Lower lobe of right lung (tissue), 2 donors: ENCODE measurements around the gene ZNF473. TPM values are rescaled to one million over a fixed set of nuclear protein-coding genes. Genes with fewer than 3 reads are reported as not detected.
"Not testable (repeated sequence)": the region's sequence is repeated elsewhere in the genome, so short reads cannot be mapped to it uniquely, and the experiment has no call there.

Source experiments
- ATAC-seq, 2 donors: fragments of 200-7000 bp; cut with Tn5 transposase; one replicate each; pipeline ENCODE4 v1.9.1; 2020 to 2022; ENCODE audit warnings: mild to moderate bottlenecking in 2 of 2, moderate library complexity in 2 of 2
- DNase-seq: peaks from one replicate; pipeline ENCODE4 v3.0.0-alpha.2; 2020
- H3K27ac ChIP-seq: fragments of 200-600 bp; one replicate; pipeline ENCODE4 v1.8.0; 2022
- H3K27me3 ChIP-seq: fragments of 200-600 bp; one replicate; pipeline ENCODE4 v1.8.0; 2022; ENCODE audit warnings: low read depth
- H3K36me3 ChIP-seq: fragments of 200-600 bp; one replicate; pipeline ENCODE4 v1.8.0; 2022; ENCODE audit warnings: mild to moderate bottlenecking
- H3K4me1 ChIP-seq: fragments of 200-600 bp; one replicate; pipeline ENCODE4 v1.8.0; 2022
- H3K4me3 ChIP-seq: fragments of 200-600 bp; one replicate; pipeline ENCODE4 v1.8.0; 2022; ENCODE audit warnings: mild to moderate bottlenecking
- H3K9me3 ChIP-seq: fragments of 200-600 bp; one replicate; pipeline ENCODE4 v1.8.0; 2022
- CTCF ChIP-seq: fragments of 200-600 bp; IDR thresholded peaks from one replicate; pipeline ENCODE4 v1.8.0; 2022; ENCODE audit warnings: antibody characterized with exemption, mild to moderate bottlenecking
- intact Hi-C: fragments of 100-400 bp; cut with DNase I; formaldehyde crosslinking; loops from one replicate; pipeline ENCODE4 v1.11.0; 2022
- total RNA-seq: library from RNA; stranded (reverse); fragmentation: NEBNext Ultra II Directional; extraction: Animal tissue kit (Norgen Biotek cat#: 25700); gene quantifications from one replicate; pipeline ENCODE4 v1.2.1, GENCODE V29; 2021
- donor health status: DM: no; HTN: yes; CAD: no; lungs with severe emphysema.

The ZNF473 gene
- total RNA-seq, 1 donor from 2014 or later, result 6.8 TPM

- not testable (repeated sequence) for H3K9me3 ChIP-seq, DNase-seq
Observed at GRCh38 chr19:50087153-50087552, 61.3 kb downstream of the ZNF473 start.

GRCh38 chr19:50090706-50091105, 64.9 kb downstream of the ZNF473 start:
- not testable (repeated sequence) for ATAC-seq

More at GRCh38 chr19:50087153-50087552, 61.3 kb downstream of the ZNF473 start:
- H3K27ac ChIP-seq, H3K4me1 ChIP-seq, ATAC-seq, H3K27me3 ChIP-seq, intact Hi-C loops, H3K36me3 ChIP-seq, H3K4me3 ChIP-seq: not testable (repeated sequence)

GRCh38 chr19:50091786-50092185, 66.0 kb downstream of the ZNF473 start:
- H3K4me1 ChIP-seq, ATAC-seq, H3K36me3 ChIP-seq, DNase-seq, H3K4me3 ChIP-seq, intact Hi-C loops, H3K27me3 ChIP-seq, H3K27ac ChIP-seq, H3K9me3 ChIP-seq: not testable (repeated sequence)

More at GRCh38 chr19:50090706-50091105, 64.9 kb downstream of the ZNF473 start:
- TF ChIP-seq CTCF, result peak; percentile 26
- H3K4me3 ChIP-seq, intact Hi-C loops, H3K4me1 ChIP-seq, H3K27me3 ChIP-seq, H3K27ac ChIP-seq, H3K36me3 ChIP-seq, H3K9me3 ChIP-seq, DNase-seq: not testable (repeated sequence)

- H3K4me1 ChIP-seq, H3K4me3 ChIP-seq, H3K9me3 ChIP-seq, H3K36me3 ChIP-seq, ATAC-seq, DNase-seq, H3K27me3 ChIP-seq, intact Hi-C loops, H3K27ac ChIP-seq: not testable (repeated sequence)
Observed at GRCh38 chr19:50092597-50092996, 66.8 kb downstream of the ZNF473 start.

GRCh38 chr19:50097884-50098283, 72.1 kb downstream of the ZNF473 start:
- DNase-seq, H3K4me1 ChIP-seq, H3K9me3 ChIP-seq, H3K27ac ChIP-seq, intact Hi-C loops, H3K27me3 ChIP-seq, H3K36me3 ChIP-seq, H3K4me3 ChIP-seq, ATAC-seq: not testable (repeated sequence)

- H3K4me1 ChIP-seq, H3K27ac ChIP-seq, H3K36me3 ChIP-seq, intact Hi-C loops, H3K9me3 ChIP-seq, H3K4me3 ChIP-seq, ATAC-seq, H3K27me3 ChIP-seq: not testable (repeated sequence)
- DNase-seq, result peak; percentile 80
Observed at GRCh38 chr19:50098892-50099291, 73.1 kb downstream of the ZNF473 start.

GRCh38 chr19:50099696-50100095, 73.9 kb downstream of the ZNF473 start:
- H3K27ac ChIP-seq, H3K4me3 ChIP-seq, DNase-seq, H3K4me1 ChIP-seq, intact Hi-C loops, H3K9me3 ChIP-seq, H3K27me3 ChIP-seq, ATAC-seq, H3K36me3 ChIP-seq: not testable (repeated sequence)

- H3K4me3 ChIP-seq, H3K27ac ChIP-seq, H3K9me3 ChIP-seq, H3K27me3 ChIP-seq, DNase-seq, ATAC-seq, H3K36me3 ChIP-seq, H3K4me1 ChIP-seq, intact Hi-C loops: not testable (repeated sequence)
Observed at GRCh38 chr19:50100946-50101345, 75.1 kb downstream of the ZNF473 start.

Other genes with a start within 250 kb of the ZNF473 start
- 24.0 TPM for gene FUZ, start 212.7 kb upstream of the ZNF473 start, total RNA-seq
- gene MED25, start 207.7 kb upstream of the ZNF473 start, total RNA-seq, result 65.8 TPM
- gene PTOV1, start 174.8 kb upstream of the ZNF473 start, total RNA-seq, result 124 TPM
- 78.0 TPM for gene PNKP, start 158.4 kb upstream of the ZNF473 start, total RNA-seq
- 29.7 TPM for gene AKT1S1, start 148.7 kb upstream of the ZNF473 start, total RNA-seq
- 53.1 TPM for gene TBC1D17, start 148.3 kb upstream of the ZNF473 start, total RNA-seq
- gene IL4I1, start 129.1 kb upstream of the ZNF473 start, total RNA-seq, result 1.6 TPM
- 13.8 TPM for gene ATF5, start 96.8 kb upstream of the ZNF473 start, total RNA-seq
- 36.5 TPM for gene NUP62, start 96.5 kb upstream of the ZNF473 start, total RNA-seq
- 7.7 TPM for gene SIGLEC11, start 64.8 kb upstream of the ZNF473 start, total RNA-seq
- gene VRK3, start 633 bp upstream of the ZNF473 start, total RNA-seq, result 47.1 TPM
- not detected for gene IZUMO2, start 137.3 kb downstream of the ZNF473 start, total RNA-seq
- 113 TPM for gene MYH14, start 177.6 kb downstream of the ZNF473 start, total RNA-seq